ENCODE data around the gene HLCS. TPM values are rescaled to one million over a fixed set of nuclear protein-coding genes. Genes with fewer than 3 reads are reported as not detected.

Gene HLCS
- total and polyA plus RNA-seq, 2 of the 4 experiments (the other 2 are of a cell fraction) = 10.6 to 21.0 TPM

GRCh38 chr21:36964398-36964797 lies 2.1 kb downstream of the HLCS start:
- ATAC-seq (ENCODE audit: low read depth) = no peak
- BruUV-seq (replicated peaks) = no TSS peak
- no peak overlapping the region for H3K14ac ChIP-seq (replicated peaks; ENCODE audit: low read depth, low read length)
- peaks cover 12% of the 10 kb centered on the region for H3K9me1 ChIP-seq (ENCODE audit: insufficient read depth, low read length)
- H3K9me3 ChIP-seq (ENCODE audit: control insufficient read depth, insufficient read depth, low read length) = no peaks in the 10 kb centered on the region
- intact Hi-C loops (cut with micrococcal nuclease) (no loop called here), dilution Hi-C loops (cut with HindIII; ENCODE audit: low sequenced_read_pairs, unreplicated experiment) (no loop called here), in situ Hi-C loops (cut with MboI; ENCODE audit: low sequenced_read_pairs) (no loop called here)
- peaks cover 9% of the 10 kb centered on the region for H3K36me3 ChIP-seq (ENCODE audit: control insufficient read depth, insufficient read depth, low read length)
- POLR2A ChIA-PET (ENCODE audit: unreplicated experiment) = no interaction called here
- H2AK5ac ChIP-seq (ENCODE audit: low read depth, low read length) = no peak overlapping the region
- H4K8ac ChIP-seq (ENCODE audit: low read depth in 2 of 2, low read length in 2 of 2) = no peak overlapping the region
- H3K56ac ChIP-seq (ENCODE audit: extremely low read depth, insufficient read depth, low read length) = no peak overlapping the region
- H2AK9ac ChIP-seq (replicated peaks; ENCODE audit: low read depth, low read length, poor library complexity) = no peak overlapping the region
- TF ChIP-seq MXI1 (IDR thresholded peaks at IDR 0.05; ENCODE audit: borderline replicate concordance, low read depth, low read length) (no peak), FOS (IDR thresholded peaks at IDR 0.05; ENCODE audit: low read depth, low read length) (no peak), RFX5 (IDR thresholded peaks at IDR 0.05; ENCODE audit: low read depth, low read length) (no peak), NFE2L2 (IDR thresholded peaks at IDR 0.05; ENCODE audit: low read depth, low read length) (no peak), CEBPB (IDR thresholded peaks at IDR 0.05; ENCODE audit: low read depth, low read length) (no peak), SMC3 (IDR thresholded peaks at IDR 0.05; ENCODE audit: low read depth, low read length) (no peak), RCOR1 (IDR thresholded peaks at IDR 0.05; ENCODE audit: insufficient replicate concordance, low read length) (no peak)
- no peak for DNase-seq
- 100% methylated on average over 1 of the region's 4 CpGs; no CpG with 5 or more reads in 1 of the 2 experiments for WGBS, 2 experiments (ENCODE audit: extremely low coverage in 2 of 2, insufficient read length in 1 of 2)
- no peak overlapping the region for H3K9ac ChIP-seq (ENCODE audit: low read depth, low read length)
- no peak overlapping the region for H3K4me2 ChIP-seq (ENCODE audit: low read depth, low read length)
- no peak overlapping the region for H2BK5ac ChIP-seq (ENCODE audit: low read depth, low read length, poor library complexity, severe bottlenecking)
- H4K20me1 ChIP-seq (ENCODE audit: insufficient read depth, low read length) = no peaks in the 10 kb centered on the region
- no peak overlapping the region for H2BK15ac ChIP-seq (ENCODE audit: low read depth, low read length)
- H3K23ac ChIP-seq (ENCODE audit: low read depth, low read length) = no peak overlapping the region
- H3K4me1 ChIP-seq (ENCODE audit: control insufficient read depth, insufficient read depth, low read length) = peaks cover 3% of the 10 kb centered on the region
- H3K79me1 ChIP-seq (ENCODE audit: low read depth in 1 of 2, low read length in 2 of 2) = peaks cover 14 to 31% of the 10 kb centered on the region in 2 experiments
- H3K4ac ChIP-seq (ENCODE audit: low read depth, low read length) = no peak overlapping the region
- H2AFZ ChIP-seq (replicated peaks; ENCODE audit: low read length, poor library complexity) = no peak overlapping the region
- H3K18ac ChIP-seq (ENCODE audit: low read depth, low read length) = no peak overlapping the region
- CTCF ChIA-PET = interaction anchor here (1.5 kb wide), 1 partner anchor 9 kb away, joined by 6 read pairs; no protein-coding TSS in a partner anchor
- H4K91ac ChIP-seq (ENCODE audit: insufficient read depth, low read depth, low read length) = no peak overlapping the region
- no peak overlapping the region for H4K5ac ChIP-seq (ENCODE audit: low read depth, low read length)
- H3K27ac ChIP-seq (ENCODE audit: insufficient read depth, low read length) = no peak overlapping the region
- no peak overlapping the region for H3K4me3 ChIP-seq (ENCODE audit: insufficient read depth, low read depth, low read length)
- H2BK120ac ChIP-seq (ENCODE audit: low read depth, low read length) = no peak overlapping the region
- no peak overlapping the region for H2BK20ac ChIP-seq (ENCODE audit: low read depth, low read length)
- no peaks in the 10 kb centered on the region for H3K27me3 ChIP-seq (ENCODE audit: control insufficient read depth, insufficient read depth, low read length)

Measured in IMR-90 (cell line).